GOT3 (cell line): ENCODE data around the gene PDE8B.

ENCODE experiments used
- DNase-seq: peaks from one replicate; lab custom pipeline; 2025; ENCODE audit warnings: mixed read lengths; lab: John Stamatoyannopoulos, UW

Gene PDE8B

DNA sequence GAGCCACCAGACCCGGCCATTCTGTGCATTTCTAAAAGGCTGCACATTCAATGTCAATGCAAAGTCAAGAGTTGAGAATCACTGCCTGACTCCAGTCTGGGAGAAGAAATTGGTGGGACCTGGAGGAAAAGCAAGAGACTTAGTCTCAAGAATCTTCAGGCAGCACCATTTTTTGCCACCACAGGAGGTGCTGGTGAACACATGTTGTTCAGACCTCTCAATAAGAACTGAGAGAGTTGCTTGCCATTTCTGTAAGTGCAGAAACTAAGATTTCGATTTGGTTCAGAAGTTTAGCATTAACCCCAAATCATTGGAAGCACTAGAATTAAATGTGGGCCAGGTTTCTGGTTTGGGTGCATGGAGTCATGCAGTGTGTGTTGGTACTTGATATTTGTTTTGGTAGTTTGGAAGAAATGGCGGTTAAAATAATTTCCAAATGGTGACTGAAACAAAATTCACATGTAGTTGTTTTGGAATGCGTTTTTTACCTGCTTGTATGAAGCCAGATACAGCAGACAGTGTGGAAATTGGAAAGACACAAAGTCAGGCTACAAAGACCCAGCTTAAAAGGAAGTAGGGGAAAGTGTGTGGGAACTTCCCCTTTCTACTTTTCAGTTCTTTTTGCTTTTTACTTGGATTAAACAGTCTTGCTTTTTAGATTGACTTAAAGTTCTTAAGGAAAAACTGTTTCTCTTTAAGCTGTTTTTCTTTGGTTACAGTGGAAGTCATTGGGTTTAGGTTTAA, 20.4 kb downstream of the PDE8B start:
- no peak for DNase-seq

GRCh38 chr5:77231471-77232138, 21.1 kb downstream of the PDE8B start:
- no peak for DNase-seq

- DNase-seq, result no peak
Measured at GRCh38 chr5:77232574-77233358, 22.3 kb downstream of the PDE8B start.

DNA sequence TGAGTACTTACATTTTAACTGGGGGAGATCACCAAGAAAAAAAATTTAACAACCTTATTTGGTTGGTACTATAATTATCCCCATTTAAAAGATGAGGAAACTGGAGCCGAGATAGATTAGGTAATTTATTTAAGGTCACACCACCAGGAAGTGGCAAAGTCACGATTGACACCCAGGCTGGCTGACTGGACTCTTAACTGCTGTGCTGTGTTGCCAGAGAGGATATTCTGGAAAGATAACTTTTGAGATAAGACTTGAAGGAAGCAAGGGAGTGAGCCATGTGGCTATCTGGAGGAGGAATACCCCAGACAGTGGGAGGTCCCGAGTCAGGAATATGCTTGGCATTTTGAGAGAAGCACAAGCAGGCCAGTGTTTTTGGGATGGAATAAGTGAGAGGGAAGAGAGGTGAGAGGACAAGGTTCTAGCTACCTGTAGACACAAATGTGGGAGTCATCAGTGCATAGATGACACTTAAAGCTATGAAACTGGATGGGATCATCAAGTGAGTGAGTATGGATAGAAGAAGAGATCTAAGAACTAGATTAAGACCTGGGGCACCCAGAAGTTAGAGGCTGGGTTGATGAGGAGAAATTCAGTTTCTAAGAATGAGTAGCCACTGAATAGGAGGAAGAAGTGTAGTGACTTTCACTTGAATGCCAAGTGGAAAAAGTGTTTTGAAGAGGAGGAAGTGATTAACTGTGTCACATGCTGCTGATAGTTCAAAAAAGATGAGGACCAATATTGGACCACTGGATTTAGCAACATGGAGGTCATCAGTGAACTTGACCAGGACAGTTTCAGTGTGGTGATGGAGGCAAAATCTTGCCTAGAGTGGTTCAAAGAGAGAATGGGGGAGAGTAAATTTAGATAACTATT, 25.6 kb downstream of the PDE8B start:
- DNase-seq, result no peak

GRCh38 chr5:77239126-77239741, 28.8 kb downstream of the PDE8B start:
- DNase-seq, result no peak

DNA sequence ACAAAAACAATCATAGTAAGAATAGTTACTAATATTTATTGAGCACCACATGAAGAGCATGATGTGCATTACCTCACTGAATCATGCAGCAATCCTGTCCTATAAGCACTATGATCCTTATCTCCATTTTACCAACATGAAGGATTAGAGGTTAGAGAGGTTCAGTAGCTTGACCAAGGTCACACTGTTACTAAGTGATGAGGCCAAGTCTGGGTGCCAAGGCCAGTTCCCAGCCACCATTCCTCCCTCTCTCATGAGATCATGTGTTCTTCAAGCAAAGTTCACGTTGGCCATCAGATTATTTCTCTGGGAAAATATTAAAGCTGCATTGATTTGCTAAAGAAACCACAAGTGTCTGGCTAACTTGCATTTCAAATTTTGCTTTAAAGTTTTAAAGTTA, 31.0 kb downstream of the PDE8B start:
- DNase-seq, result no peak

DNA sequence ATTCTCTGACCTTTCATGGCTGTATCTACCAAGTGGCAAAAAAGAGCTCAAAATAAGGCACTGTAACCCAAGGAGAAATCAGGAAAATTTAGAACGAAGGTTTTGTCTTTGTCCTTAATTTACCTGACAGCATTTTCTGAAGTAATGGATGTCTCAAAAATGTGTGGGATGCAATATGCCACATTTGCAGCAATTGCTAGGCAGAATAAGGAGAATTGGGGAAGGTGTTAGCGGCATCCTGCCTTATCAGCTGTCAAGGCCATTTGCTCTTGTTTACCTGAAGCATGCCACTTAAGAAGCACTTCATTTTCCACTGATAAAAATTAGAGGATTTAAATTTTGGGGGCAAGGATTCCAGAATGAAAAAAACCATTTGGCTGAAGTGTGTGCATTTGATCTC, 39.0 kb downstream of the PDE8B start:
- no peak for DNase-seq

- no peak for DNase-seq
Measured at GRCh38 chr5:77250021-77250420, 39.5 kb downstream of the PDE8B start.

GRCh38 chr5:77251921-77252320, 41.4 kb downstream of the PDE8B start:
- DNase-seq, result no peak

GRCh38 chr5:77255617-77256016, 45.1 kb downstream of the PDE8B start:
- no peak for DNase-seq

DNA sequence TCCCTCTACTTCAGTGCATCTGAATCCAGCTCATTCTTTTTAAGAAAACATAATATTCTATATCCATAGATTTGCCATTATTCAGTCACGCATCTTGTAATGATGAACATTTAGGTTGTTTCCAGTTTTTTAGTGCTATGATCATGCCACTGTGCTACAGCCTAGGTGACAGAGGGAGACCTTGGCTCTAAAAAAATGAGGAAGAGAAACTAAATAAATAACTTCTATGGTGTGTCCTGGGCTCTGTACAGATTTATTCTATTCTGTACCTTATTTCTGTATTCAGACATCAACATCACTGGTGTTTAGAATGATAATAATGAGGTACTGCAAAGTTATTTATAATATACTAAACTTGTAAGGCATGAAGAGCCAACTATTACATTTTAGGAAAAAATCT, 45.9 kb downstream of the PDE8B start:
- no peak for DNase-seq

GRCh38 chr5:77258652-77259051, 48.2 kb downstream of the PDE8B start:
- no peak for DNase-seq

DNA sequence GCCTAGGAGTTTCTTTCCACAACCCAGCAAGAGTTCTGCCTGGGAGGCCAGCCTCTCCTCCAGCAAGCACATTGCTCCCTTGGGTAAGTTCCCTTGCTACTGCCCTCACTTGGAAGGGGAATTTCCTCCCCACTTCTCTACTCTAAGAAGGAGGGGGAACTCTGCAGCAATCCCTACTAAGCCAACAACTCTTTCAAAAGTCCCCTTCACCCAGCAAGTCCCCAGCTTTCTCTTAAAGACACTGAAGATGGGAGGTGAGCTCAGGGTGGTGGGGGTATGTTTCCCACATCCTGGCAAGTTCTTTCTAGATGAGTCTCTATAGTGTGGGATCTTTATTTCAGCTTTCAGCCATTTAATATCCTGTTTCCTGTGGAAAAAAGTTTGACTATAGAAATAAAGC, 49.0 kb downstream of the PDE8B start:
- DNase-seq, result no peak

- DNase-seq, result no peak
Measured at GRCh38 chr5:77262697-77263096, 52.2 kb downstream of the PDE8B start.

- DNase-seq, result no peak
Measured at GRCh38 chr5:77266291-77266690, 55.8 kb downstream of the PDE8B start.

DNA sequence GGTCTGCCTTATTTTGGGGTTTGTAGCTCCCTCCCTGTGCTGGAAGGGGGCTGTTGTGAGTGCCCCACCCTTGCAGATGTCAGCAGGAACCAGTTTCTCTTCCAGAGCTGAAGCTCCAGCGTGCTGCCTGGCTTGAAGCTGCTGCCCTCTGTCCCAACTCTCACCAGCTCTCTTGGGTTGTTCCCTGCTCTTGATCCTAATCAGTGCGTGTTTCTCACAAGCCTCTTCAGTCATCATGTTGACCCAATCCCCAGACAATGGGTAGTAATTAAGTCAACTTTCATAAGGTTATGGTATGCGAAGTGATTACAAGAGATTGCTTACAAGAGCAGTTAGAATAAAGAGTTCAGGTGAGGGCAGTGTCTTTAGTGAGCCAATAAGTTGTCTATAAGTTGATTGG, 57.0 kb downstream of the PDE8B start:
- no peak for DNase-seq

GRCh38 chr5:77272206-77272605, 61.7 kb downstream of the PDE8B start:
- DNase-seq, result no peak

DNA sequence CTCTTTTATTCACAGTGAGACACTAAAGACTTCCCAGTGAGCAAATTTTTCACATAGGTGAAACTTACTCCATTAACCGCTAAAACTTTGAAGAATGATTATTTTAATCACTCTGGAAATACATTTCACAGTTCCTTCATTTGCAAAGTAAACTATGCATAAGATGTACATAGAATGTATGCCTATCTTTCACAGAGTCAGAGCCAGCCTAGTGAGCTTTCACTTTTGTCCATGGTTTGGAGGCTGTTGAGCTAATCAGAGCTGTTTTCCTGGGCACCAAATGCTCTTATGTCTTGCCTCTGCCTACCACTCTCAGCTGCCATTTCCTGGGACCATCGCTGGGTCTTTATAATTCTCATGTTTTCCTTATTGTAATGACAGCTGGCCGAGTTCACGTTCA, 67.3 kb downstream of the PDE8B start:
- no peak for DNase-seq

GRCh38 chr5:77280036-77280435, 69.6 kb downstream of the PDE8B start:
- DNase-seq, result no peak

DNA sequence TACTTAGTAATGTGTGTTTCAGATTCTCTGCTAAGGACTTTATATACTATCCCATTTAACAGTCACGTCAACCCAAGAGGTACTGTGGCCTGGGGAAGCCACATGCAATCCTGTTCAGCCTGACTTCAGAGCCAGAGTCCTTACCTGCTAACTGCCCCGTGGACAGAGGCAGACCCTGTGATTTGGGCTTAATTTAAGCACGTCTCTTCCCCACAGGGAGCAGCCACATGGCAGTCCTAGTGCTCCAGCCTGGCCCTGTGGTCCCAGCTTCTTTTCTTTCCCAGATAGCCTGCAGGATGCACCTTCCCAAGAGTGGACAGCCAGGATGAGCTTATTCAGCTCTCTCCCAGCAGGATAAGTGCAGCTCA, 71.5 kb downstream of the PDE8B start:
- no peak for DNase-seq

DNA sequence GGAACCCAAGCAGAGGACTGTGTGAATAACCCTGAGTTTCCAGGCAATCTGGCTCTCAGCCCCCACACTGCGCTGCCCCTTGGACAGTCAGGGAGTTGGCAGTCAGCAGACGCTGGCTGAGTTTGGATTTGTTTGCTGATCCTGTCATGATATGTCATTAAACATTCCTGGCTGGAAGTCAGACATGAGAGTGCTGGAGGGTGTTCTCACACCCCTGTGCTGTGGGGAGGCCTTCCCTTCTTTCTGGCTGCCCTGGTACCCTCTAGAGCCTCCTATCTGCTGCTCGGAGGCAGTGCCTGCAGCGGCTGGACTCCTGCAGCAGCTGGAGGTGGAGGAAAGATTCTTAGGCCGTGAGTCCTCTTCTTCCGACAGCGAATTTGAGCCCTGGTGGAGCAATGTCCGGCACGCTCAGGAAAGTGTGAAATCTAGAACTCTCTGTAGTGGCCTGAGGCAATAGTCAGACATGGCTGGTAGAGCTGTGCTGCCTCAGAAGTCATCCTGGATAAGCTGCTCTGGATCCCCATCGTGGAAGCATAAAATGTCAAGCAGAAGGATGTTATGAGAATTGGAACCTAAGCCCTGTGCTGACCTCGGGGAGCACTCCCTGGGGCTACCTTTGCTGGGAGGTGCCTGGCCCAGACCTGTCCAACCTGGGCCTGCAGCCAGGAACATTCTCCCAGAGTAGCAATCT, 72.0 kb downstream of the PDE8B start:
- no peak for DNase-seq
